HG03342 (cell line): ENCODE measurements around the gene CUL5.
"Not testable (repeated sequence)": the region's sequence is repeated elsewhere in the genome, so short reads cannot be mapped to it uniquely, and the experiment has no call there.

Source experiments
- ATAC-seq: cut with Tn5 transposase; IDR thresholded peaks from one replicate; pipeline ENCODE4 v1.9.1; 2021; ENCODE audit warnings: mild to moderate bottlenecking, moderate library complexity; ENCODE audit not compliant: unreplicated experiment

Gene CUL5

DNA sequence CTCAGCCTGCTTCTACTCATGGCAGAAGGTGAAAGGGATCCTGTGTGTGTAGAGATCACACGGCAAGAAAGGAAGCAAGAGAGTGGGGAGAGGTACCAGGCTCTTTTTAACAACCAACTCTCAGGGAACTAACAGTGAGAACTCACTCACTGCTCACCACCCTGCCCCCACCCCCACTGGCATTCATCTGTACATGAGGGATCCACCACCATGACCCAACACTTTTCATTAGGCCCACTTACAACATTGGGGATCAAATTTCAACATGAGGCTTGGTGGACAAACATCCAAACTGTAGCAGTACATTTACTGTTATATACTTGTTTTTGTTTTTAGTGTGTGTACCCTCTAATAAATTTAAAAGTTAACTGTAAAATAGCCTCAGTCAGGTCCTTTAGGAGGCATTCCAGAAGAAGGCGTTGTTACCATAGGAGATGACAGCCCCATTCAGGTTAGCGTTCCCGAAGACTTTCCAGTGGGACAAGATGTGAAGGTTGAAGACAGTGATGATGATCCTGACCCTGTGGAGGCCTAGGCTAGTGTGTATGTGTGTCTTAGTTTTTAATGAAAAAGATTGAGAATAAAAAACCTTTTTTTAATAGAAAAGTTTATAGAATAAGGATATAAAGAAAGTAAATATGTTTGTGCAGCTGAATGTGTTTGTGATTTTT, 11.3 kb downstream of the CUL5 start:
- no peak for ATAC-seq

DNA sequence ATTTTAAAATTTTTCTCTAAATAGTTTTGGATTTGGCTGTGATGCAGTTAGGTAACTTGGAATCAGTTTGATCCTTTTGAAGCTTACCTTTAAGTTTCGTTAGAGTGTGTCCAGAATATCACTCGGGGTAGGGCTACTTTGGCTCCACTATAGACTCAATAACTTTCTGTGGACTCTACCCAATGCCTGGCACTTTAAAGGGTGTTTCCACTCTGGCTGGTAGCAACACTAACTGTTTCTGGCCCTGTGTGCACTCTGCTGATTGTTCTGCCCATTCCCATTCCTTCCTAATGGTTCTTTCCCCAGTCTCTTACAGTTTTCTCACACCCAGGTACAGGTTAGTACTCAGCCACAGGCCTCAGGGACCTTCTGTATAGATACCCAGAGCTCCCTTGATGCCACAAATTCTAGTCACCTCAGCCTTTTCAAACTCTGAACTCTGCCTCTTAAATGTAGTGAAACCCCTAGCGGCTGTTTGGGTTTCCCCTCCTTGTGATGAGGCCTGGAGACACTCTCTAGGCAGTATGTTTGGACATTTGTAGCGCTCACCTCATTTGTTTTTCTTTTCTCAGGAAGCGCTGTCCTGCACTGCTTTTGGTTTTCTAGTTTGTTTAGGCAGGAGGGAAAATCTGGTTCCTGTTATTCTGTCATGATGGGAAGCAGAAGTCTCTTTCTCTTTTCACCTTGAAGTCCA, 16.8 kb downstream of the CUL5 start:
- peak; percentile 80 for ATAC-seq

DNA sequence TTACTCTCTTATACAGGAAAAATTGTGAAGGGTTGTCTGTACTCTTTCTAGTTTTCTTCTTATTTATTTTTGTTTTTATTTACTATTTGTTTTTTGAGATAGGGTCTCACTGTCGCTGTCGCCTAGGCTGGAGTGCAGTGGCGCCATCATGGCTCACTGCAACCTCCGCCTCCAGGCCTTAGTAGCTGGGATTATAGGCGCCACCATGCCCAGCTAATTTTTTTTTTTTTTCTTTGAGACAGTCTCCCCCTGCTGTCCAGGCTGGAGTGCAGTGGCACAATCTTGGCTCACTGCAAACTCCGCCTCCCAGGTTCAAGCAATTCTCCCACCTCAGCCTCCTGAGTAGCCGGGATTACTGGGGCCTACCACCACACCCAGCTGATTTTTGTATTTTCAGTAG, 18.4 kb downstream of the CUL5 start:
- ATAC-seq = no peak

DNA sequence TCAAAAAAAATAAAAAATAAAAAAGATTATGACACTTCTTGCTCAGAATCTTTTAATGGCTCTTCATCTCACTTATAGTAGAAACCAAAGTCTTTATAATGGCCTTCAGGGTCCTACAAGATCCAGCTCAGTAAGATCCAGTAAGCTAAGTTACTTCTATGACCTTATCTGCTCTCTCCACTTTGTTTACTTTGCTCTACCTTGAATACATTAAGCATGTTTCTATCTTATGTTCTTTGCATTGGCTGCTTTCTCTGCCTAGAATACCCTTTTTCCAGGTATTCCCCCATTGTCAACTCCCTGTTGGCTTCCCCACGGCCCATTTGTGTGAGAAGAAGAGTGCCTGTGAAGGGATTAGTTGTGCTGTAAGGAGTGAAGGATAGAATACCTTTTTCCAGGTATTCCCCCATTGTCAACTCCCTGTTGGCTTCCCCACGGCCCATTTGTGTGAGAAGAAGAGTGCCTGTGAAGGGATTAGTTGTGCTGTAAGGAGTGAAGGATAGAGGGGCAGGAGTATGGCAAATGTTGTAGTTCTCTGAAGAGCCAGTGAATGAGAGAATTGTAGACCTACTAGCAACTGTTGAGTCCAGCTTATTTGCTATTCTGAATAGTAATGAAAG, 20.2 kb downstream of the CUL5 start:
- ATAC-seq = not testable (repeated sequence)

DNA sequence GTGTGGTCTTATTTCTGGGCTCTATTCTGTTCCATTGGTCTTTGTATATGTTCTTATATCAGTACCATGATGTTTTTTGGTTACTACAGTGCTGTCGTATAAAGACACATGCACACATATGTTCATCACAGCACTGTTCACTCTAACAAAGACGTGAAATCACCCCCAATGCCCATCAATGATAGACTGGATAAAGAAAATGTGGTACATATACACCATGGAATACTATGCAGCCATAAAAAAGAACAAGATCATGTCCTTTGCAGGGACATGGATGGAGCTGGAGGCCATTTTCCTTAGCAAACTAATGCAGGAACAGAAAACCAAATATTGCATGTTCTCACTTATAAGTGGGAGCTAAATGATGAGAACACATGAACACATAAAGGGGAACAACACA, 22.9 kb downstream of the CUL5 start:
- ATAC-seq = not testable (repeated sequence)

DNA sequence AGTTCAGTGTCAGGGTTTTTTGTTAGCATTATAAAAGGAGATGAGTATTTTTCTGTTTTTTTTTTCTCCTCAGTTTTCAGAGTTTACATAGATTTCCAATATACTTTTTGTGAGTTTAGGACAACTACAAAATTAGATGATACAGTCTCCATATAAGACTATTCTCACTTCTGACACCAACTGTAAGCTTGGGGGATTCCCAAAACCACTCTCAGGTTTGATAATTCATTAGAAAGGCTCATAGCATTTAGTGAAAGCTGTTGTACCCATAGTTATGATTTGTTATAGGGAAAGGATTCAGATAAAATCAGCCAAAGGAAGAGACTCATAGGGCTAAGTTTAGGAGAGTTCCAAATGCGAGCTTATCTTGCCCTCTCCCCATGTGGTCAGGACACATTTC, 24.1 kb downstream of the CUL5 start:
- ATAC-seq = no peak

DNA sequence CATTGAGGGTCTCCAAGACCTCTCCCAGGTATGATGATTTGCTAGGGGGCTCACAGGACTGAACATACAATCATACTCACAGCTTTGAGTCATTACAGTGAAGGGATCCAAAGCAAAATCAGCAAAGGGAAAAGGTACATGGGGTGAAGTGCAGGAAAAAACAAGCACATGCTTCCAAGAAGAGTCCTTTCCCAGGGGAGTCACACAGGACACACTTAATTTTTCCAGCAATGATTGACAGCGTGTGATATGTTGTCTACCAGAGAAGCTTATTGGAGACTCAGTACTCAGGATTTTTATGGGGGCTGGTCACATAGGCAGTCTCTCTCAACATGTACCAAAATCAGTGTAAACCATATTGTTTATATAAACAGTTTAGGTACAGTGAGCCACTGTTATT, 25.3 kb downstream of the CUL5 start:
- no peak for ATAC-seq

DNA sequence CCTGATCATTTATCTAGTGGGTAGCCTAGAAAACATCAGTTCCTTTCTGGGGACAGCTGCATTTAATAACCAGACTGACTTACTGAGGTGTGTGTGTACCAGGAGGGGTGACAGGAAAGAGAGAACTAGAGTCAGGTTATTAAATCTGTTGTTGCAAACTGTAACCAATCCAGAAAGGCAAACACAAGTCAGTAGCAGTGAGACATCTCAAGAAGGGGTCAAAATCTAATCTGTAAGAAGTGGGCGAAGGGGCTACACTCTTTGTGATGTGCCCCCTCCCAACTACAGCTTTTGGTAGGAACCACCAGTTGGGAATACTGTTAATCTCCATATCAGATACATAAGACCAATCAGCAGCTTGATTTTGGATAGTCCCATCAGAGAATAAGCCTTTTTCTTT, 26.3 kb downstream of the CUL5 start:
- ATAC-seq = no peak

DNA sequence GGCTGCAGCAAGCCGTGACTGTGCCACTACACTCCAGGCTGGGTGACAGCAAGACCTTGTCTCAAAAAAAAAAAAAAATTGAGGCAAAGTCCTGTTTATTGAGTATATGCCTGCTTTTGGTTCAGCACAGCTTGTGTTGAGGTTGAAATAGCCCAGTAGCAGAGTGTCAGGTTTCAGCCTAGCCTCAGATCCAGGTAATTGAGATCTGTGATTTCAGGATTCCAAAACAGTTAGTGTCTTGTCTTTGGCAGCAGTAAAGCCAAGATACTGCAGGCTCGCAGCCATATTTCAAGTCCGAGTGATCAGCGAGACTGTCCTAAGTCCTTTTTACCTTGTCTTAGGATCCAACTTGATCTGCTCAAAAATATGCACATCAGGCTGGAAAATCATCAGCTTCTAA, 27.0 kb downstream of the CUL5 start:
- ATAC-seq = no peak

DNA sequence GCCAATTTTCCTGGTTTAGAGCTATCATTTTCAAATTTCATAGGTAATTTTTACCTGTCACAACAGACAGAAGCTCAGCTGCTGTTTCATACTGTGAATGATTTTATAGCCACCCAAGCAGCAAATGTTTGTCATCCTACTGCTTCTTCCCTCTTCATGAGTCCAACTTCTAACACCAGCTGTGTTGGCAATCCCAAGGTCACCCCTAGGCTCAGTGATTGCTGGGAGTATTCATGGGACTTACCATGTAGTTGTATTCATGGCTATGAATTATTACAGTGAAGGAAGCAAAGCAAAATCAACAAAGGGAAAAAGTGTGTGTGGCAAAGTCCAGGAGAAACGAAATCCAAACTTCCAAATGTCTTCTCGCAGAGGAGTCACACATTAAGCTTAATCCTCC, 28.5 kb downstream of the CUL5 start:
- ATAC-seq = no peak

DNA sequence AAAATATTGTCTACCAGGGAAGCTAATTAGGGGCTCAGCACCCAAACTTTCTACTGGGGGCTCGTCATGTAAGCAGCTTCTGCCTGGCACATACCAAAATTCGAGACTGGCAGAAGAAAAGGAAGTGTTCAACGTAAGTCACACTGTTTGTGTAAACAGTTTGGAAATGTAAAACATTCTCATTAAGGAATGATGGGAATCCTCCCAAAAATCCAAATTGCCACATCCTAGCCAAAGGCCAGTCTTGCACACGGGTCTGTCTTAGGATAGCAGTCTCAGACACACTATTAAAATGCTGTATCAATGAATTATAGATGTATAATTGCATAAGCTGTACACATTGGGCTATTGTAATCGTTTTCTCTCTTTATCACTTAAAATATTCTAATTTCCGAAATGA, 28.9 kb downstream of the CUL5 start:
- no peak for ATAC-seq

DNA sequence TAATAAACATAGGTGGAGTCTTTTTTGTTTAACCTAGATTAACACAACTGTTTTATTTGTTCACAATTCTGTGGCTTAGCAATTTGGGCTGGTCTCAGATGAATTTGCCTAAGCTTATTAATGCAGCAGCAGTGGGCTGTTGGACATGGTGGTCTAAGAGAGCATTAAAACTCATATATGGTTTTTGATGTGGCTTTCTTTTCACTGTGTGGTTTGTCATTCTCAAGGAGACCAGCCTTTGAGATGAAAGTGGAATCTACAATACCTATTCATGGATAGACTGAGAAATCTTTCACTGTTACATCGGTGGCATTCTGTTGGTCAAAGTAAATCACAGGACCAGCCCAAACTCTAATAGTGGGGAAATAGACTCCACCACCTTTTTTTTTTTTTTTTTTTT, 39.6 kb downstream of the CUL5 start:
- no peak for ATAC-seq

DNA sequence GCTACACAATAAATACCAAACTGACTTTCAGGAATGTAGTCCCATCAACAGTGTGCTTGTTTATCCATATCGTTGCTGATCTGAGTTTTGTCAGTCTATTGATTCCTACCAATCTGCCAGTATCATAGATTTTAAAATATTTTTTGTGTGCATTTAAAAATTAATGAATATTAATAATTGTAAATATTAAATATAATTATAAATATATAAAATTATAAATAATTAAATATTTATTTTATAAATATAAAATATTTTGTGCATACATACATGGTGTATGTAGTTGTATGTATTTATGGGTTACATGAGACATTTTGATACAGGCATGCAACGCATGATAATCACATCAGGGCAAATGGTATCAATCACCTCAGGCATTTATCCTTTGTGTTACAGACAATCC, 53.6 kb downstream of the CUL5 start:
- ATAC-seq = no peak

DNA sequence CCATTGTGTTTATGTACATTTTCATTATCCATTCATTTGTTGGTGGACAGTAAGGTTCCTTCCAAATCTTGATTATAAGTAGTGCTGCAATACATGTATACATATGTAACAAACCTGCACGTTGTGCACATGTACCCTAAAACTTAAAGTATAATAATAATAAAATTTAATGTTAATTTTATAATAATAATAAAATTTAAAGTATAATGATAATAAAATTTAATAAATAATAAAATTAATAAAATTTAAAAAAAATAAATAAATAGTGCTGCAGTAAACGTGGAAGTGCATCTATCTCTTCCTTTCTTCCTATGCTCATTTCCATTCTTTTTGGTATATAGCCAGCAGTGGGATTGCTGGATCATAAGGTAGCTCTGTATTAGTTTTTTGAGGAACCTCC, 54.7 kb downstream of the CUL5 start:
- no peak for ATAC-seq

DNA sequence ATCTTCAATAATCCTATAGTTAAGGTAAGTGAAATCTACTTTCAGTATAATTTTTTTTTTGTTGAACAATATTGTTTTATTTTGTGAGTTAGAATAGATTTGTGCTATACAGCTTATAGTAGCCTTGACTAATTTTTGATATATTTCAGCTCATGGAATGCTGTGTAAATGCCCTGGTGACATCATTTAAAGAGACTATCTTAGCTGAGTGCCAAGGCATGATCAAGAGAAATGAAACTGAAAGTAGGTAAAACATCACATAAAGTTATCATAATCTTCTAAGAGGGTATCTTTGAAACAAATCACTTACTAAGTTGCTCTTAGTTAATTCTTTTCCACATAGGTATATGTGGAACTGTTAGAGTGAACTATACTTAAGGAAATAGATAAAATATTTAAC, 61.2 kb downstream of the CUL5 start:
- peak; percentile 73 for ATAC-seq

DNA sequence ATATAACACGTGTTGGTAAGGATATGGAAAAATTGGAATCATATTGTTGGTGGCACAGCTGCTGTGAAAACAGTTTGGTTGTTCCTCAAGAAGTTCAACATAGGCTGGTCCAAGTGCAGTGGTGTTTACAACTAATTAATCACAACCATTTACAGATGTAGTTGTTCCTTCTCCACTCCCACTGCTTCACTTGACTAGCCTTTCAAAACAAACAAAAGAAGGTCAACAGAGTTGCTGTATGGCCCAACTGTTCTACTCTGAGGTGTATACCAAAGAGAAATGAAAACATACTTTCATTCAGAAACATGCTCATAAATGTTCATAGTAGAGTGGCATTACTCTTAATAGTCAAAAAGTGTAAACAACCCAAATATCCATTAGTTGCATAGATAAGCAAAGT, 76.1 kb downstream of the CUL5 start:
- no peak for ATAC-seq

DNA sequence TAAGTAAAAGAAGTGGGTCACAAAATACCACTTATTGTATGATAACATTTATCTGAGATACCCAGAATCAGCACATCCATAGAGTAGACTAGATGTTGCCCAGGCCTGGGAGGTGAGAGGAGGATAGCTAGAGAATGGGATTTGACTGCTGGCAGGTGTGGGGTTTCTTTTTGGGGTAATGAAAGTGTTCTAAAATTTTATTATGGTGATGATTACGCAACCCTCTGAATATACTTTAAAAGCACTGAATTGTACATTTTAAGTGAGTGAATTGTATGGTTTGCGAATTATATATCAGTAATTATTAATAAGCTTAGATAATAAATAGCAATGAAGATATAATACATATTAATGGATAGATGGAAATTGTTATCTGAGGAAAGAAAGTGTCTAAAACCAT, 77.0 kb downstream of the CUL5 start:
- no peak for ATAC-seq

DNA sequence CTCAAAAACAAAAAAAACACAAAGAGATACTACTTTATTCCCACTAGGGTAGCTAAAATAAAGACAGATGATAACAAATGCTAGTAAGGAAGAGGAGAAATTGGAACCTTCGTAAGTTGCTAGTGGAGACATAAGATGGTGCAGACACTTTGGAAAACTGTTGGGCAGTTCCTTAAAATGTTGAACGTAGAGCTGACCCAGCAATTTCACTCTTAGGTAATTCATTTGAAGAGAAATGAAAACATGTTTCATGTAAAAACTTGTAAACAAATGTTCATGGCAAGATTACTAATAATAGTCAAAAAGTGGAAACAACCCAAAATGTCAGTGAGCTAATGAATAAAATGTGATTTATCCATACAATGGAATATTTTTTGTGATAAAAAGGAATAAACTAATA, 83.4 kb downstream of the CUL5 start:
- ATAC-seq = no peak

DNA sequence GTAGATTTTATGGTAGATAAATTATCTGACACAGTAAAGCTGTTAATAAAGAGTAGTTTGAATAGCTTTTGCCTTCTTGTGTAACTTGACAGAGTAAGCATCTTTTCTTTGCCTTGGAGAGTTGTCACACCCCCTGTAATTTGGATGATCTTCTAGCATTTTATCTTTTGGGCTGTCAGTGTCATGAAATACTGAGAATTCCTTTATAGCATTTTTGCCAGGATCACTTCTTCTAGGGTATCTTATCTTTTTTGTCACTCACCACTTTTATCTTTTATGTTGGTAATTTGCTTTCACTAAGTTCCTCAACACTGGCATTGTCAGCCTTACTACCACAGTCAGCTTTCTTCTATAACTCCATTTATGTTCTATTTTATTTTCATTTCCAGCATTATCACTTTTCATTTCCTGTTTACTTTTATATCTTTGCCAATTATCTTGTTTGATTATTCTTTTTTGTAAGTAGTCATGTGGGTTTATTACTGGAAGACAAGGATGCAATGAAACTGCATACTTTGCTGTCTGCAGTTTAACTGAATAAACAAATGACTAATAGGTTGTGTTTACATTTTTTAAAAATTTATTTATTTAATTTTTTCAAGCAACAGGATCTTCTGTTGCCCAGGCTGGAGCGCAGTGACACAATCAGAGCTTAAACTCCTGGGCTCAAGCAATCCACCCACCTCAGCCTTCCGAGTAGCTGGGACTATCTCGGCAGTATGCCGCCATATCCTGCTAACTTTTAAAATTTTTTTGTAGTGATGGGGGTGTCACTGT, 84.6 kb downstream of the CUL5 start:
- no peak for ATAC-seq

DNA sequence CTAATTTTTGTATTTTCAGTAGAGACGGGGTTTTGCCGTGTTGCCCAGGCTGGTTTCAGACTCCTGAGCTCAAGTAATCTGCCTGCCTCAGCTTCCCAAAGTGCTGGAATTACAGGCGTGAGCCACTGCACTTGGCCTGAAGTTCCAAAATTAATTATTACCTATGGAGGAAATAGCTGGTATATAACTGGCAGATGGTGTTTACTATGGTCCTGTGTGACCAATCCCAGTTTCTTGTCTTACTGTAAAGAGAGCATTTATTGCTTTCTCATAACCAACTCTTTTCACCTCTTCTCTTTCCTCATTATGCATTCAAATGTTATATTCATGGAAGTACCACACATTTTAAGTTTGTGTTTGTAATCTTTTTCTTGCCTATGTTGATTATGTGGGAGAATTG, 88.5 kb downstream of the CUL5 start:
- ATAC-seq = no peak

DNA sequence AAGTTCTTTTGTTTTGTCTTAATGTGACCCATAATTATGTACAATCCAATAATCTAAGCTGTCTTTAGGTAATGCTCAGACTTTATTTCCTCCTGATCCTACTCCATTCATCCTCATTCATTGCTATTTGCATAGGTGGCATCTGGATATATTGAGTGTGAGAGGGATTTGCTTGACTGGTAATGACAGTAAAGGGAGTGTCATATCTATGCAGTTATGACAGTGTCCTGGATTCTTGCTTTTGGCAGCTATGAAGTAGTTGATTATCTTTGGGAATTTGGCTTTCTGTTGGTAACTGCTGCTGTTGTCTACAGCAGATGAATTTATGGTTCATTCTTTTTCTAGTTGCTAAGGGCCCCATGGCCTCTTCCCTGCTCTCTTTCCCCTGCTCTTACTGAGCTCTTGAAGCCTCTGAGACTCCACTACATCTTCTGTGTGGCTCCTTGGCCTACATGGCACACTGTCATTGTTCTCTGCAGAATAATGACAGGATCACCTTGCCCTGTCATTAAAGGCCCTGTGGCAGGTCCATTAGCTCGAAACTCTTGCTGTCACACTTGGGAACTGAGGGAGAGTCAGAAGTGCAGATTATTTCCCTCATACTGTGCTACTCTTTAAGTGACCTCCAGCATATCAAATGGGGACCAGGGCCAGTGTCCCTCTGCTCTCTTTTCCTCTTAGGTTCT, 92.5 kb downstream of the CUL5 start:
- ATAC-seq = no peak
